Thoracic aorta (tissue), 2 donors: ENCODE results near the gene PCDH9. TPM values are rescaled to one million over a fixed set of nuclear protein-coding genes. Genes with fewer than 3 reads are reported as not detected.

Experiments used
- ATAC-seq: fragments of 150-250 bp; one replicate; pipeline ENCODE4 v1.8.0; 2017; ENCODE audit warnings: low read depth; ENCODE audit not compliant: insufficient number of reproducible peaks, low FRiP score
- DNase-seq: peaks from one replicate; pipeline ENCODE4 v3.0.0-alpha.2; 2020; ENCODE audit warnings: low spot score
- H3K27ac ChIP-seq, 2 donors: fragments of 200-600 bp; sonication (generic); 1 replicate in 1 of 2; 2 replicates in 1 of 2; pipeline ENCODE4 v1.5.1; 2016; ENCODE audit warnings: mild to moderate bottlenecking in 2 of 2, moderate library complexity in 2 of 2
- H3K27me3 ChIP-seq: fragments of 200-600 bp; sonication (generic); replicated peaks from 2 replicates; pipeline ENCODE4 v1.6.0; 2016; ENCODE audit warnings: mild to moderate bottlenecking; ENCODE audit not compliant: insufficient read depth
- H3K36me3 ChIP-seq: fragments of 200-600 bp; sonication (generic); one replicate; pipeline ENCODE4 v1.5.1; 2016
- H3K4me1 ChIP-seq, 2 donors: fragments of 200-600 bp; sonication (generic); 1 replicate in 1 of 2; 2 replicates in 1 of 2; pipeline versions ENCODE4 v1.5.1 to v1.6.0; 2016; ENCODE audit warnings: low read depth in 2 of 2, mild to moderate bottlenecking in 1 of 2; ENCODE audit not compliant: control insufficient read depth in 1 of 2
- H3K4me3 ChIP-seq: fragments of 200-600 bp; sonication (generic); 2 replicates; pipeline ENCODE4 v1.5.1; 2016; ENCODE audit warnings: mild to moderate bottlenecking
- H3K9me3 ChIP-seq: fragments of 200-600 bp; sonication (generic); 2 replicates; pipeline ENCODE4 v1.5.1; 2016
- CTCF ChIP-seq: fragments of 200-600 bp; sonication (generic); IDR thresholded peaks from one replicate; pipeline ENCODE4 v1.5.1; 2019; ENCODE audit warnings: antibody characterized with exemption
- total RNA-seq, 2 donors: library from RNA; depleted of rRNA; stranded (reverse); fragments of >200 nt; gene quantifications; one replicate each; pipeline versions ENCODE4 v1.1.0 to v1.2.3, GENCODE V29; 2016

Gene PCDH9
- total RNA-seq, 2 donors from 2014 or later: 12.3 to 15.3 TPM

GRCh38 chr13:66532146-66532545, 698.0 kb downstream of the PCDH9 start:
- no peak for TF ChIP-seq CTCF
- no peak overlapping the region for H3K27ac ChIP-seq
- no peak for DNase-seq
- no peaks in the 10 kb centered on the region for H3K9me3 ChIP-seq
- ATAC-seq: no peak
- H3K27me3 ChIP-seq: no peaks in the 10 kb centered on the region
- H3K4me1 ChIP-seq: no peaks in the 10 kb centered on the region
- H3K4me3 ChIP-seq: no peak overlapping the region
- no peaks in the 10 kb centered on the region for H3K36me3 ChIP-seq

GRCh38 chr13:66530686-66531085, 699.5 kb downstream of the PCDH9 start:
- no peak overlapping the region for H3K4me3 ChIP-seq
- H3K27me3 ChIP-seq: no peaks in the 10 kb centered on the region
- DNase-seq: no peak
- H3K27ac ChIP-seq: no peak overlapping the region
- no peaks in the 10 kb centered on the region for H3K4me1 ChIP-seq
- no peak for ATAC-seq
- TF ChIP-seq CTCF: no peak
- H3K36me3 ChIP-seq: no peaks in the 10 kb centered on the region
- H3K9me3 ChIP-seq: no peaks in the 10 kb centered on the region

- DNase-seq (no peak), ATAC-seq (no peak)
- Histone ChIP-seq H3K36me3 (no peaks in the 10 kb centered on the region), H3K27ac (no peak overlapping the region), H3K4me3 (no peak overlapping the region), H3K27me3 (no peaks in the 10 kb centered on the region), H3K4me1 (no peaks in the 10 kb centered on the region), H3K9me3 (no peaks in the 10 kb centered on the region)
- no peak for TF ChIP-seq CTCF
Observed at GRCh38 chr13:66530158-66530557, 700.0 kb downstream of the PCDH9 start.

- Histone ChIP-seq H3K9me3 (no peaks in the 10 kb centered on the region), H3K27ac (no peak overlapping the region), H3K27me3 (no peaks in the 10 kb centered on the region), H3K36me3 (no peaks in the 10 kb centered on the region), H3K4me1 (no peaks in the 10 kb centered on the region), H3K4me3 (no peak overlapping the region)
- DNase-seq: no peak
- TF ChIP-seq CTCF: no peak
- ATAC-seq: no peak
Observed at GRCh38 chr13:66528944-66529576, 701.1 kb downstream of the PCDH9 start.

GRCh38 chr13:66528180-66528579, 702.0 kb downstream of the PCDH9 start:
- H3K36me3 ChIP-seq: no peaks in the 10 kb centered on the region
- ATAC-seq (no peak), DNase-seq (no peak)
- H3K27me3 ChIP-seq: no peaks in the 10 kb centered on the region
- H3K27ac ChIP-seq: no peak overlapping the region
- no peak for TF ChIP-seq CTCF
- H3K9me3 ChIP-seq: no peaks in the 10 kb centered on the region
- H3K4me1 ChIP-seq: no peaks in the 10 kb centered on the region
- H3K4me3 ChIP-seq: no peak overlapping the region
